ENCODE data around the gene CYRIA.

GRCh38 chr2:16684676-16685339 lies 19.2 kb upstream of the CYRIA start:
- TF ChIP-seq CTCF (IDR thresholded peaks at IDR 0.05; ENCODE audit: low read depth, low read length, missing input control) = no peak
- no peak for TF ChIP-seq ATF3 (IDR thresholded peaks at IDR 0.05)

All from liver (tissue), 3 donors.